ENCODE results near the gene FAM120B.
A peak's percentile ranks its signal among the peaks of the same experiment; 100 is the strongest.

Gene FAM120B

DNA sequence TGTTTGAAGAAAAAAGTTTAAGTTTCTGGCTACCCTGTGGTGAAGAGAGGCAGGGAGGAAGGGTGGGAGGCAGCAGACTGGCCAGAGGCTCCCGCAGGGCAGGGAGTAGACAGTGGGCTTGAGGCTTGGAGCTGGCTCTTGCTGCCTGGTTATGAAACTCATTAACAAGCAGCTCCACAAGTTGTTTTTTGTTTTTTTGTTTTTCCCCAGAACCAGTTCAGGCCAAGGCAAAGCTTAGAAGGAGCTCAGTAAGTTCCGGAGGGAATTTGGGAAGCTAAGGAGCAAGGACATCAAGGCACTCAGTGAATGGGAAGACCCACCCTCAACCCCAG, 19.7 kb upstream of the FAM120B start:
- no peak for DNase-seq (ENCODE audit: low read depth in 2 of 2)

- DNase-seq (ENCODE audit: low read depth in 2 of 2), result no peak
Measured at GRCh38 chr6:170287371-170287876, 19.1 kb upstream of the FAM120B start.

- DNase-seq (ENCODE audit: low read depth in 2 of 2), result no peak
Measured at GRCh38 chr6:170288091-170288631, 18.4 kb upstream of the FAM120B start.

- no peak for DNase-seq (ENCODE audit: low read depth in 2 of 2)
Measured at GRCh38 chr6:170288852-170289179, 17.7 kb upstream of the FAM120B start.

GRCh38 chr6:170289180-170289931, 17.2 kb upstream of the FAM120B start:
- no peak for DNase-seq (ENCODE audit: low read depth in 2 of 2)

DNA sequence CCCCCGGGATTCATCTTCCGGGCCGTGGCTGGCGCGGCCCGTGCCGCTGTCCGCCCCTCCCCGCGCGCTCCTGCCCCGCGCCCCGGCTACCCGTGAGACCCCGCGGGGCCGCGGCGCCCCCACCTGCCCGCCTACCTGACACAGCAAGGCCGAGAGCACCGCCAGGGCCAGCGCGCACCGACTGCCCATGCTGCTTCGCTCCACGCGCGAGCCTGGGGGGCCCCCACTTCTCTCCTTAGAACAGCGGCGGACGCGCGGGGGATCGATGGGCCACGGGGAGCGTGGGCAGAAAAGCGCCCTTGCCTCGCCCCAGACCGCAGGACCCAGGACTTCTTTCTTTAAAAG, 16.6 kb upstream of the FAM120B start:
- no peak for DNase-seq (ENCODE audit: low read depth in 2 of 2)

- no peak for DNase-seq (ENCODE audit: low read depth in 2 of 2)
Measured at GRCh38 chr6:170290296-170291128, 16.0 kb upstream of the FAM120B start, which contains the start of gene DLL1. DLL1 (minus strand) TSS chr6:170291078; CDS start chr6:170290139, 939 bp downstream.

DNA sequence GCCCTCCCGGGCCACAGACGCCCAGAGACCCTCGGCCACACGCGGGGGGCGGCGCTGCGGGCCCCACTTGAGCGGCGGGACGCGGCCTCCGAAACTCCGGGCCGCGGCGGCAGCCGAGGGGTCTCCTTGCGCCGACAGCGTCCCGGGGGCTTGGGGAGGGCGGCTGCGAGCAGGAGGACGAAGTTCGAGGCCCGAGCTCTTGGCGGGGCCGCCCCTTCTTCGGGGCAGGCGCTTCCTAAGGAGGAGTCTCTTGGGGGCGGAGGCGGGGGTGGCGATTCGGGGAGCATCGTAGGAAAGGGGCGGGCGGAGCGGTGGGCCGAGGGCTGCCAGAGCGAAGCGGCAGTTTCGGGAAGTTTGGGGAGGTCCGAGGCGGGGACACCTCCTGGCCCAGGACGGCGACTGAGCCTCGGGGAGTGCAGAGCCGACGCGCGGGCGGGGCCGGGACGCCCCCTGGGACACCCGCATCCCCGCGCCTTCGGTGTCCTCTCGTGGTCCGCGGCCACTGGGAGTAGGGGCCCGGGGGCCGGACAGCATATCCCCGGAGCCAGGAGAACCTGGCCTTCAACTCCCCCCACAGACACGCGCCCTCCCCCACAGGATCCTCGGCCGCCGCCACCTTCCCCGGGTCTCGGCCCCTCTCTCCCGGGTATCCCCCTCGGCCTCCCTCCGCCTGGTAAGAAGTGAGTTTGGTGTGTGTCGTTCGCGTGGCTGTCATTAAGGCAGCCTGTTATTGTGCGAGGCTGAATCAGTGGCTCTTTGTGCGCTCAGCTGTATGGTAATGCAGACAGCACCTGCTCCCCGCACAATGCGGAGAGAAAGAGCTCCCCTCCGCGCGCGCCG, 15.1 kb upstream of the FAM120B start:
- no peak for DNase-seq (ENCODE audit: low read depth in 2 of 2)

GRCh38 chr6:170292111-170292406, 14.5 kb upstream of the FAM120B start:
- DNase-seq (ENCODE audit: low read depth in 2 of 2), result no peak

- DNase-seq (ENCODE audit: low read depth in 2 of 2), result no peak
Measured at GRCh38 chr6:170292407-170293158, 14.0 kb upstream of the FAM120B start.

- no peak for DNase-seq (ENCODE audit: low read depth in 2 of 2)
Measured at GRCh38 chr6:170293341-170294231, 13.0 kb upstream of the FAM120B start.

DNA sequence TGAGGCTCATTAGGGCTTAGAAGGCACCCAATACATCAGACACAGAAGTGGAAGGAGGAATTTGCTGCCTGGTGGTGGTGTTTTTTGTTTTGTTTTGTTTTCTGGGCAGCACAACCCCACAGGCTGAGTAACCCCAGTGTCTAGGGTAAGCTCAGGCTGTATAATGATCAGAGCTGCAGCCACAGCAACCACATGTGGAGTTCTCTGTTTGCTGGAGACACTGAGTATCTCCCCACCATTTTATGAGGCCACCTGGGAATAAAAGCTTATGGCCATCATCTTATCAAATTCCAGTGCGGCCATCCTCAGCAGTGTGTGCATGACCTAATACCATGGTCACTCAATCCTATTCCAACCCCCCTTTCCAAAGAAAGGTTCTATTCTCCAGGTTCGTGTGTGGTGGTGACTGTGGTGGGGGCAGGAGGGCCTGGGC, 12.2 kb upstream of the FAM120B start:
- no peak for DNase-seq (ENCODE audit: low read depth in 2 of 2)

- DNase-seq (ENCODE audit: low read depth in 2 of 2), result no peak
Measured at GRCh38 chr6:170294813-170295509, 11.6 kb upstream of the FAM120B start.

DNA sequence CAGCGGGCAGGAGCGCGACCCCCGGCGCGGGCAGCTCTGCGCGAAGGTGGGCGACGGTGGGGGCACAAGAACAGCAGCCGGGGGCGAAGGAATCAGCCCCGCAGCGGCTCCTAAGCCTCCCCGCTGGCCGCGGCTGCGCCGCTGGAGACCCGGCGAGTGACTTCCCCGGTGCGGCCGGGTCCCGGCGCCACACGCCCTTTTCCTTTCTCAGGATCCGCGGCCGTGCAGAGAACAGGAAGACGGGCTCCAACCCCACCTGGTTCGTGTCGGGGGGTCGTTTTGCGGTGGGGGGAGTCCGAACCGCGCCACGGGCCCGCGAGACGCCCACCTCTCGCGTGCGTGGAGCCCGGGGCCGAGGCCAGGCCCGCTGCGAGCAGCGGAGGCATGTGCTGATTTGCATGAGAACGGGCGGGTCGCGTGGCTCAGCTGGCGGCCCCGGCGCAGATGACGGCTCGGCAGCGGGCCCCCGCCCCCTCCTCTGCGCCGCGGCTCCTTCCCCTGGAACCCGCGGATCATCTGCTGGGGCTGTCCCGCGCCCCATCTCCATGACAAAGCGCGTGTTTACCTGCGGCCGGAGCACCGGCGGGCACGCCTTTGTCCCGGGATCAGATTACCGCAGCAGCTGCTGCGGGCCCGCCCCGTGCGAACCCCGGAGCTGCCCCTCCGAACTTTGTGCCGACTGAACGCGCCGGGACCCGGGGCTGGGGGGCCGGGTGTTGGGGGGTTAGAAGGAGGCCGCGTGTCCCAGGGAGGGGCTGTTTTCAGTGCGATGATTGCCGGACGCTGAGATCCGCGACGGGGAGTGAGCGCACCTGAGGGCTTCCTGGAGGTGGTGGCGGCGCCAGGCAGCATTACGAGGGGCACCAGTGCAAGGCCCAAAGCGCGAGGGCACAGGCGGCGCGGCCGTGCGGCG, 10.8 kb upstream of the FAM120B start:
- DNase-seq (ENCODE audit: low read depth in 2 of 2), result peak in 1 of 2 donors; percentile 32

DNA sequence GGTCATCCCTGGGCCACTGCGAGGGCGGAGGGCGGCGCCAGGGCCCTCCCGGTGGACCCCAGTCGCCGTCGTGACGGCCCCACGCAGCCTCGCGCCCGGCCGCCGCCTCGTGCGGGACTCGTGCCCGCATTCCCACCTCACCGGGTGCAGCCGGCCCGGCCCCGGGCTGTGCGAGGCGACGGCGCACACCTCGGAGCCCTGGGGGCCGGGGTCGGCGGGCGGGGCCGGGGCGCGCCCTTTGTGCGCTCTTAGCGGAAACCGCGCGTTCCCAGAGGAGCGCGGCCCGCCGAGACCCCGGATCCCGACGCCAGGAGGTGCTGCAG, 10.2 kb upstream of the FAM120B start:
- DNase-seq (ENCODE audit: low read depth in 2 of 2), result no peak

DNA sequence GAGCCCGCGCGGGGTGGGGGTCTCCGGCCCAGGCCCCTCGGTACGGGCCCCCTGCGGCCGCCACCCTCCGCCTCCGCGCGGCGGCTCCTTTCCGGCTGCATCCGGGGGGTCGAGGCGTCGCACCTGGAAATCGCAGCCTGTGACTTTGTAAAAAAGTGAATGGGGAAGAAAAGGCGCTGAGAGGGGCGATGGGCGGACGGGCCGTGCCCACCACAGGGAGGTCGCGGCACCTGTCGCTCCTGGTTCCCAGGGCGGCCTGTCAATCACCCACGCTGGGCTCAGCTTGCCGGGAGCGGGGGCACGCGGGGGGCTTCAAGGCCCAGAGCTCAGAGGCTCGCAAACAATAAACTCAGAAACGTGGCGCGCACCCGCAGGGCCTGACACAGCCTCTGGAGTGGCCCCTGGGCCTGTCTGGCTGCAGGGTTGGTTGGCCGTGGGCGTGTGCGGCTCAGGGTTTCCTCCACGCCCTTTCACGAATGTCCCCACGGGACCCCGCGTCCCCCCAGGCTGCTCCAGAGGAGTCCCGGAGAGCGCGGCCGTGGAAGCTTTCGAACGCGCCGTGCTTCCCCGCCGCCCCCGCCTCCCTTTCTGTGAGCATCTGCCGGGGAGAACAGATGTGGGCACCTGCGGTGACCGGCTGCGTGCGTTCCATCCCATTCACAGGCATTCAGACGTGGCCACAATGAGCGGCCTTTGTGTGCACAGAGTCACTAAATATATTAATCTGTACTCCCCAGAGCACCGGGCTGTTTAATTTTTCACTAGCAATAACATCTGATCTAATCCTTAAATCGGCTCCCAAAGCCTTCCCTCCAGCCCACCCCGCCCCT, 9.6 kb upstream of the FAM120B start:
- no peak for DNase-seq (ENCODE audit: low read depth in 2 of 2)

- DNase-seq (ENCODE audit: low read depth in 2 of 2), result no peak
Measured at GRCh38 chr6:170297576-170298330, 8.8 kb upstream of the FAM120B start.
